ENCODE data around the gene SIL1.

The SIL1 gene

GRCh38 chr5:138914338-138914737 is 283.8 kb downstream of the SIL1 start:
- no peak for DNase-seq (ENCODE audit: low spot score)

GRCh38 chr5:138913773-138914172 is 284.4 kb downstream of the SIL1 start:
- no peak for DNase-seq (ENCODE audit: low spot score)

- no peak for DNase-seq (ENCODE audit: low spot score)
Observed at GRCh38 chr5:138912093-138912492, 286.1 kb downstream of the SIL1 start.

GRCh38 chr5:138911441-138911840 is 286.7 kb downstream of the SIL1 start:
- no peak for DNase-seq (ENCODE audit: low spot score)

- no peak for DNase-seq (ENCODE audit: low spot score)
Observed at GRCh38 chr5:138910546-138911185, 287.5 kb downstream of the SIL1 start.

GRCh38 chr5:138909734-138910133 is 288.4 kb downstream of the SIL1 start:
- DNase-seq (ENCODE audit: low spot score) = no peak

GRCh38 chr5:138905541-138905940 is 292.6 kb downstream of the SIL1 start:
- DNase-seq (ENCODE audit: low spot score) = no peak

- DNase-seq (ENCODE audit: low spot score) = no peak
Observed at GRCh38 chr5:138903130-138903775, 294.9 kb downstream of the SIL1 start.

GRCh38 chr5:138901716-138902115 is 296.5 kb downstream of the SIL1 start:
- peak; percentile 56 for DNase-seq (ENCODE audit: low spot score)

GRCh38 chr5:138900281-138900965 is 297.7 kb downstream of the SIL1 start:
- DNase-seq (ENCODE audit: low spot score) = no peak

GRCh38 chr5:138898742-138899141 is 299.4 kb downstream of the SIL1 start:
- no peak for DNase-seq (ENCODE audit: low spot score)

- no peak for DNase-seq (ENCODE audit: low spot score)
Observed at GRCh38 chr5:138898299-138898698, 299.9 kb downstream of the SIL1 start.
